ENCODE results near the gene DDX52.

The DDX52 gene

GRCh38 chr17:37609170-37610040, 33.8 kb downstream of the DDX52 start, which contains the start of gene SYNRG:
Gene SYNRG, minus strand, starts transcription at chr17:37609418. Its CDS starts 63 bp downstream, at chr17:37609355.
- H3K27ac ChIP-seq (ENCODE audit: low read depth, low read length, poor library complexity, severe bottlenecking): peak within 1 kb of the TSS; percentile 89
- H3K4me3 ChIP-seq (ENCODE audit: low read depth, low read length, poor library complexity, severe bottlenecking): peak within 1 kb of the TSS; percentile 97
- H3K4me1 ChIP-seq (ENCODE audit: insufficient read depth, low read length, severe bottlenecking): peaks cover 35% of the 10 kb centered on the region
- no peaks in the 10 kb centered on the region for H3K9me2 ChIP-seq (ENCODE audit: low read depth, low read length)
- H3K36me3 ChIP-seq (ENCODE audit: insufficient read depth, low read length): peaks cover 37% of the 10 kb centered on the region
- H4K20me1 ChIP-seq (ENCODE audit: insufficient read depth, low read length): no peaks in the 10 kb centered on the region
- peaks cover 35% of the 10 kb centered on the region for H3K79me2 ChIP-seq (ENCODE audit: insufficient read depth, low read length)
- H3K4me2 ChIP-seq (ENCODE audit: low read length): peak within 1 kb of the TSS; percentile 83
- no peaks in the 10 kb centered on the region for H3K9me3 ChIP-seq (ENCODE audit: low read length)
- H3F3A ChIP-seq (ENCODE audit: insufficient read depth, low read length): peaks cover 11% of the 10 kb centered on the region; the same call in 1 of the 2 replicates
- H3K9ac ChIP-seq (ENCODE audit: low read length): peak within 1 kb of the TSS; percentile 99
- no peak within 1 kb of the TSS for H2AFZ ChIP-seq (ENCODE audit: low read length)
- no peaks in the 10 kb centered on the region for H3K27me3 ChIP-seq (ENCODE audit: insufficient read depth, low read length)
- TF ChIP-seq CTCF (IDR thresholded peaks at IDR 0.05; ENCODE audit: low read length) (peak; percentile 53), EZH2 (IDR thresholded peaks at IDR 0.05; ENCODE audit: borderline replicate concordance, low read length) (no peak)

- Histone ChIP-seq H4K20me1 (ENCODE audit: insufficient read depth, low read length) (no peaks in the 10 kb centered on the region), H3K9ac (ENCODE audit: low read length) (peak overlapping the region; percentile 99), H3K79me2 (ENCODE audit: insufficient read depth, low read length) (peaks cover 43% of the 10 kb centered on the region), H3K9me2 (ENCODE audit: low read depth, low read length) (no peaks in the 10 kb centered on the region), H3K9me3 (ENCODE audit: low read length) (no peaks in the 10 kb centered on the region), H3K27ac (ENCODE audit: low read depth, low read length, poor library complexity, severe bottlenecking) (peak overlapping the region; percentile 89), H3K4me2 (ENCODE audit: low read length) (peak overlapping the region; percentile 83), H2AFZ (ENCODE audit: low read length) (no peak overlapping the region), H3F3A (ENCODE audit: insufficient read depth, low read length) (peaks cover 11% of the 10 kb centered on the region; the same call in 1 of the 2 replicates), H3K4me3 (ENCODE audit: low read depth, low read length, poor library complexity, severe bottlenecking) (peak overlapping the region; percentile 97), H3K4me1 (ENCODE audit: insufficient read depth, low read length, severe bottlenecking) (peaks cover 35% of the 10 kb centered on the region), H3K36me3 (ENCODE audit: insufficient read depth, low read length) (peaks cover 37% of the 10 kb centered on the region), H3K27me3 (ENCODE audit: insufficient read depth, low read length) (no peaks in the 10 kb centered on the region)
- no peak for TF ChIP-seq EZH2 (IDR thresholded peaks at IDR 0.05; ENCODE audit: borderline replicate concordance, low read length)
- TF ChIP-seq CTCF (IDR thresholded peaks at IDR 0.05; ENCODE audit: low read length): no peak
Measured at GRCh38 chr17:37608351-37609169, 34.7 kb downstream of the DDX52 start.

GRCh38 chr17:37607637-37608331, 35.5 kb downstream of the DDX52 start:
- peak overlapping the region; percentile 89 for H3K27ac ChIP-seq (ENCODE audit: low read depth, low read length, poor library complexity, severe bottlenecking)
- H3K9ac ChIP-seq (ENCODE audit: low read length): peak overlapping the region; percentile 99
- H3K79me2 ChIP-seq (ENCODE audit: insufficient read depth, low read length): peaks cover 51% of the 10 kb centered on the region
- H3K4me2 ChIP-seq (ENCODE audit: low read length): peak overlapping the region; percentile 83
- peaks cover 35% of the 10 kb centered on the region for H3K36me3 ChIP-seq (ENCODE audit: insufficient read depth, low read length)
- 0 out of 2 replicates have a peak, but pooled peaks cover 6% of the 10 kb centered on the region for H3F3A ChIP-seq (ENCODE audit: insufficient read depth, low read length)
- H3K9me3 ChIP-seq (ENCODE audit: low read length): no peaks in the 10 kb centered on the region
- H4K20me1 ChIP-seq (ENCODE audit: insufficient read depth, low read length): no peaks in the 10 kb centered on the region
- no peak overlapping the region for H2AFZ ChIP-seq (ENCODE audit: low read length)
- peaks cover 35% of the 10 kb centered on the region for H3K4me1 ChIP-seq (ENCODE audit: insufficient read depth, low read length, severe bottlenecking)
- peak overlapping the region; percentile 97 for H3K4me3 ChIP-seq (ENCODE audit: low read depth, low read length, poor library complexity, severe bottlenecking)
- no peaks in the 10 kb centered on the region for H3K9me2 ChIP-seq (ENCODE audit: low read depth, low read length)
- TF ChIP-seq EZH2 (IDR thresholded peaks at IDR 0.05; ENCODE audit: borderline replicate concordance, low read length): no peak
- no peak for TF ChIP-seq CTCF (IDR thresholded peaks at IDR 0.05; ENCODE audit: low read length)
- no peaks in the 10 kb centered on the region for H3K27me3 ChIP-seq (ENCODE audit: insufficient read depth, low read length)

All from OCI-LY1 (cell line).